Measurements from ENCODE around the gene SEMA6B. TPM values are rescaled to one million over a fixed set of nuclear protein-coding genes. Genes with fewer than 3 reads are reported as not detected.

The SEMA6B gene
- polyA plus RNA-seq, 1 donor, result 1.5 TPM

DNA sequence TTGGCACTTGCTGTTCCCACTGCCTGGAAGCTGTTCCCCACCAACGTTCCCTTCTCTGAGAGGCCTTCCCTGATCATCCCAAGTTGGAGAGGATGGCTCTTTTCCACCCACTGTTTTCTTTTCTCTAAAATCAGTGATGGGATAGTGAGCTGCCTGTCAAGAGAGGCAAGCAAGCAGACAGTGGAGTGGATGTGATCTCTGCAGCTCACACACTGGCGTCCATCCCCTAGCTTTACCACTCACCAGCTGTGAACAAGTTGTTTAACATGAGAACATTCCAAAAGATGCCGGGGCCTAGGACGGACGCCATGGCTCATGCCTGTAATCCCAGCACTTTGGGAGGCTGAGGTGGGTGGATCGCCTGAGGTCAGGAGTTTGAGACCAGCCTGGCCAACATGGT, 28.0 kb upstream of the SEMA6B start:
- DNase-seq, result no peak

DNA sequence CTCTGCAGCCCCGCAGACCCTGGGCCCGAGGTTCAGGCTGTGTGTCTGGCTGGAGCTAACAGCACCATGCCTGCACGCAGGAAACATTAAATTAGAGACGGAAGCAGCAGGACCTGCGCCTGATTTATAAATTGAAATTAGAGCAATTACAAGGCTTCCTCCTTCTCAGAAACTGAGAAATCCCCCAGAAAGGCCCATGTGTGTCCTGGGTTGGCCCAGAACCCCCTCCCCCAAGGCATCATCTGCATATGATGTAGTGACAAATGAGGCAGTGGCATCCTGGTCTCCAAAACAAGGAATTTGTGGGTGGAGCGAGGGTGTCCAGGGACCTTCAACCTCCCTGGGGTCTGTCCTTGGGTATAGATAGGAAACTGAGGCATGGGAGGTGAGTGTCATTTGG, 27.2 kb upstream of the SEMA6B start:
- no peak for DNase-seq

DNA sequence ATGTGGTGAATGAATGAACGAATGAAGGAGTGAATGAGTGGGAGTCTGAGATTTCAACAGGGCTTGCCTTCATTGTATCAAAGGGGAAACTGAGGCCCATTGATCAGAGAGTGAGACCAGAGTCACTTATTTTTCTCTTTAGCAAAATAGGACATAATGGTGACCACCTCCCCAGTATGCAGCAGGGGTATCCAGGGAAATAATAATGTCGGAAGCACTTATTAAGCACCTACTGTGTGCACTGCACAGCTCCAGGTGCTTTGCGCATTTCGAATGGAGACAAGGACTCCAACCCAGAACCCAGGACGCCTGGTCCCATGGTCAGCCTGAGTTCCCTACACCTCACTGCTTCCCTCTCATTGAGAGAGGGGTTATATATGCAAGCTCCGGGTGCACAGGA, 26.8 kb upstream of the SEMA6B start:
- DNase-seq, result no peak

DNA sequence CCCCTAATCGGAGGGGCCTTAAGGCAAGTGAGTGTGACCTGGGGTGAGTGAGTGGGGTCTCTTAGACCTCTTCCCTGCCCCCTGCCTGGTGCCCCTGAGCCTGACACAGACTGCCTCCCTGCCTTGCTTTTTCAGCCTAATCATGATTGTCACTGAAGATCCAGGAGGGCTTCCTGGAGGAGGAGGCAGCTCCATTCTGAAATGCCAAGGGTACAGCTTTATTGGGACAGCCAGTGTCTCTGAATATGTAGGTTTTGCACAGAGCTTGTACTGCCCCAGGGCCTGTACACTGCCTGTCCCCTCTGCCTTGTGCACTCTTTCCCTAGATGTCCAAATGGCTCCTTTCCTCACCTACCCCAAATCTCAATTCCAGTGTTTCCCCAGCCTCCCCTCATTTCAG, 26.1 kb upstream of the SEMA6B start:
- no peak for DNase-seq

DNA sequence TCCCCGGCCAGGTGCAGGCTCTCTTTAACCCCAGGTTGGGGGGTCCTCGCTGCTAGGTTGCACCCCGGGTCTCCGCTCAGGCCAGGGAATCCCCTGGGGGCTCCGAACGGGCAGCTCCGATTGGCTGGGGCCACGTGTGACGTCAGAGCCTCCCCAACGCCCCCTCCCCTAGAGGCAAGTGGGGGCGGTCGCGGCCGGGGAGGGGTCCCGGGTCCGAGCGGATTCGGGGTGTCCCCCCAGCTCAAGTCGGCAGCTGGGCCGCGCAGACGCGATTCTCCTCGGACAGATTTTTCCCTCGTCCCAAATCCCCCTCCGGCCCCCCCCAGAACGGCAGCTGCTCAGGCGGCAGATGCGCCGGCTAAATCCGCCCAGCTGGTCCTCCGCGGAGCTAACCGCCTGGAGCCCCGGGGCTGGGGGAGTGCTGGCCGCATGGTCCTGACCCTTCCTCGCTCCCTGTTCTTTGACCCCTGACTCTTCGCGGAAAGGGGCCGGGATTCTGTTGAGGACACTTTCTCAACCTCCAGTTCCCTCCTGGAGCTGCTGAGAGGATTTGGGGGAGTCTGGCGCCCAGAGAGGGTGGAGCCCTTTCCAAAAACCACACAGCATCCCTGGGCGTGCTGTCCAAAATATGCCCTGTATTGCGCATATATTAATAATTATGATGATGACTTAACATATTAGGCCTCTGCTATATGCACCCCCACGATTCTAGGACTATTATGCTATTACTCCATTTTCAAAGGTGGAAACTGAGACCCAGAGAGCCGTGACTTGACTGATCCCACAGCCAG, 25.4 kb upstream of the SEMA6B start:
- DNase-seq, result no peak

DNA sequence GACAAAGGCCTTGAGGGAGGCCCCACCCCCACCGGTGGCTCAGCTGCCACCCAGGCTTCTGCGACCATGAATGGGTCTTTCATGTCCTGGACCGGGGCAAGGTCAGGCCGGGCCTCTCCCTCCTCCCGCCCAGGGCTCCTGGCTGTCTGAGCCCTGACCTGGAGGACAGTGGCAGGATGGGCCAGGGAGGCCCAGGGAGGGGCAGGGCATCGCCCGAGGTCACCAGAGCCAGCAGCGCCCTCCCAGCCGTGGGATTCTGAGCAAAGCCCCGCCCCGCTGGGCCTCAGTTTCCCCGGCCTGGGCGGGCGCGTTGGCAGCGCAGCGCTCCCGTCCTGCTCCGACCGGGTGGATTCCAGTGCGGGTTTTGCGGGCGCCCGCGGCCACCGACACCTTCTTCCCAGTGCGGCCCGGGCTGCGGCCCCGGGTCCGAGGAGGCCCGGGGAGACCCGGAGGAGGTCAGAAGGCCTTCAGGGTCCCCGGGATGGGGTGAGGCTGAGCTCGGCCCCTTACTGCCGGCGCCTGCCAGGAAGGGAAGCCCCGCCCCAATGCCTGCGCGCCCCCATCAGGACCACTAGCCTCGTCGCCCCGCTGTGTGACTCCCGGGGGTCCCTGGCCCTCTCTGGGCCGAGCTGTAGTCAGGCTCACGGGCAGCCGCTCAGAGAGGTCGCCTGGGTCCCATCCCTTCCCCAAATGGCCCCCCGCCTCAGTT, 24.6 kb upstream of the SEMA6B start:
- no peak for DNase-seq

DNA sequence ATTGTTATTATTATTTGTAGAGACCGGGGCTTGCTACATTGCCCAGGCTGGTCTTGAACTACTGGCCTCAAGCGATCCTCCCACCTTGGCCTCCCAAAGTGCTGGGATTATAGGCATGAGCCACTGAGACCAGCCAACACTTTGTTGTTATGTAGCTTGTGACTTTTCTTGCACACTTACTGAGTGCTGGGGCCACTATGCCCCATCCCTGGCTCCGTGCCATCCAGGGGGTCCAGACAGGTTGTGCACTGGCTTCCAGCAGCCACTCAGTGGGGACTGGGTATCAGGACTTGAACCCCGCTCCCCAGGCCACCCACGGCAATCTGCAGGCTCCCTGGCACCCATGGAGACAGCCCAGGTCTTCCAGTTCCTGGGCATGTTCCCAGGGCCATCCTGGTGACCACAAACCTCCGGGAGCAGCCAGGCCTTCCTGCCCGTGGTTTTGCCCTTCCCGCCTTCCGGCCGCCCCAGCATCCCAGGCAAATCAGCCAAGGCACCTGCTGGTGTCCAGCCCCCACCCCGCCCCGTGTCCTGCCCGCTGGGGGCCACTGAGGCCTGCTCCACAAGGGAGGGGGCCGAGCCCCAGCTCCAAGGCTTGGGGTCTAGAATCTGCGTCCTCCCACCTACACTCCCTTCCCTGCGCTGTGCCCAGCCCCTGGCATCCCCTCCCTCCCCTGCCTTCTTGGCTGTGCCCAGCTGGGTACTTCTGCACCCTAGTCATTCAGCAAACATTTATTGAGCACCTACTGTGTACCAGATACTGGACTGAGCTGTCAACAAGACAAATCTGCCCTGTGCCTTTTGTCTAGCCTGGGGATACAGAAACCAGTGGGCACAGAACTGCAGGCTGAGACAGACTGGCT, 23.7 kb upstream of the SEMA6B start:
- no peak for DNase-seq

DNA sequence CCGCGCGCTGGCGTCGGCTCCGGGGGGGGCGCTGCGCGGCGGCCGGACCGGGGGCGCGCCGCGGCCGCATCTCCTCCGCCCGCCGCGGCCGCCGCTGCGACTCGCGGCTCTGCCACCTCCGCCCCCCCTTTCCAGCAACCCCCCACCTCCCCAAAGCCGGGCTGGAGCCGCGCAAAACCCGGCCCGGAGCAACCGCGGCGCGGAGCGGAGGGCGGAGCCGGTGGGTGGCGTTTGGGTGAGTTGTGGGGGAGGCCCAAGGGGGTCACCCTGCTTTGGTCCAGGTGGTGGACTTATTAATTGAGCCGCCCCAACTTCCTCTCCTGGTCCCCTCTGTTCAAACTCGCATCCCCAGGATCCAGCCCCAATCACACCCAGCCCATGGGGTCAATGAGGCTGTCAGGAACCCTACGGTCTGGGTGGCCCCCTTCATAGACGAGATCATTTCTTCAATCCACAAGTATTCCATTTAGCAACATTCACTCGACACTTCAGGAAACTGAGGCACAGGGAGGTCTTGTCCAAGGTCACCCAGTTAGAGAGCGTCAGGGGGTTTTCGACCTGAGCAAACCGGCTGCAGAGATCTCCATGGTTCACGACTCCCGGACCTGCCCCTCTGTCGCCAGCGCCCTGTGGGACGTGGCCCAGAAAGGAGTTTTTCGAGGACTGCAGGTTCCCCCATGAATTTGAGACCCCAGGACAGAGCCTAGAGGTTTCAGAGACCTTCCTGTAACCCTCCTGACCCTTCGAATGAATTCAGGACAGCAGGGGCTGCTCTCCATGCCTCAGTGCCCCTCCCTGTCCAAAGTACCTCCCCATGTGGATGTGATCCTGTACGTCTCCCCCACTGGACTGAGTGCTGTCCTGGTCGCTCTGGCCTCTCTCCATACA, 22.4 kb upstream of the SEMA6B start:
- DNase-seq, result no peak

DNA sequence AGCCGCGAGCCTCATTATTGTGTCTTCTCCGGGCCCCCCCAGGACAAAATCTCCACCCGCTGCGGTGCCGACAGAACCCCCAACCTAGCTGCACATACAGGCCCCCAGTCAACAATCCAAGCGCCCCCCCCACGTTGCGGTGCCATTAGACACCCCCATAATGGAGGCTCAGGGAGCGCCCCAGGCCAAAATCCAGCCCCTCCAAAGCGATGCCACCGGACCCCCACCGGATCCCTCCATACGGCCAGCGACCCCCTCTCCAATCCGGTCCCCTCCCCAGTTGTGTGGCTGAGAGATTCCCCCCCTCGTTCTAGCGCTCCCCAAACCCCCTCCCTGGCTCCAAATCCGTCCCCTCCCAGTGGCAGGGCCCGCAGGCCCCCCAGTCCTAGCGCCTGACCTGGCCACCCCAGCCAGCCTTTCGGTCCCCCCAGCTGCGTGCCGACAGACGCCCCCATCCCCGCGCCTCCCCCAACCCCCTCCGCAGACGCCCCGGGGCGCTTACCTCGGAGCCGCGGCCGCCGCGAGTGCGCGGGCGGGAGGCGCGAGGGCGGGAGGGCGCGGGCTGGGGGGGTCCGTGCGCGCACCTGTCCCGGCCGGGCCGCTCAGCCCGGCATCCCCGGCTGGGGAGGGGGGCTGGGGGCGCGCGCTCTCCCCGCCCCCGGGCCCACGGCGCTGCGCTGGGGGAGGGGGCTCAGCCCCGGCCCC, 21.6 kb upstream of the SEMA6B start:
- DNase-seq, result no peak

DNA sequence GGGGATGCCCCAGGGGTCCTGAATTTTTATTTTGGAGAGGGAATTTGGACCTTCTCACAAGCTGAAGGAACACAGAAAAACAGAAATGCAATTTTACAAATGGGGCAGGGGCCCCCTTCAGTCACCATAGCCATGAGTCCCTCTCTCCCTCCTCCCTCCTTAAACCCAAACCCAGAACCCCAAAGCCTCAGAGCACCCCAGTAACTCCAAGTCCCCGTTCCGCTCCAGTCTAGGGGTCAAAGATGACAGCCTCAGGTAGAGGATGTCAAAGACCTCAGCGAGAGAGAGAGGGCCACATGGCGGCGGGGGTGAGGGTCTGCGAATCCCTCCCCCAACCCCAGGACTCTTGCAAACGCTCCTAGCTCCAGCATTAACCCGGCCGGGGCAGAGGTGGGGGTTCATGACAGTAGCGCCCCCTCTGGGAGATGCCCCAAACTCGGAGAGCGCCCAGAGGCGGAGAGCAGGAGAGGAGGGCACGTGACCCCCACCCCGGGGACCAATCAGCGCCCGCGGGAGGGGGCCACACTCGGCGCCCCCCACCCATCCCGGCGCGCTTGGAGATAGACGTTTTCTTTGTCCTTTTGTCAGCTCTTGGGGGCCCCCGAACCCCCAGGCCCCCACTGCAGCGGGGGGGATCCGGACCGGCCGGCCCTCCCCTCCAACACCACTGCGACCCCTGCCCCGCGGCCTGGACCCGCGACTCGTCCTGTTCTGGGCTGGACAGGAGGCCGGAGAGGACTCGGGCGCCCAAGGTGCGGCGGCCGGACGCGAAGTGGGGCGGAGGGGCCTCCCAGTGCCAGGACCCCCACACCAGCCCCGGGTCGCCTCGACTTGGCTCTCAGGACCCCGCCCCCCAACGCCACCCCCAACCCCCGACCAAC, 20.8 kb upstream of the SEMA6B start:
- no peak for DNase-seq

DNA sequence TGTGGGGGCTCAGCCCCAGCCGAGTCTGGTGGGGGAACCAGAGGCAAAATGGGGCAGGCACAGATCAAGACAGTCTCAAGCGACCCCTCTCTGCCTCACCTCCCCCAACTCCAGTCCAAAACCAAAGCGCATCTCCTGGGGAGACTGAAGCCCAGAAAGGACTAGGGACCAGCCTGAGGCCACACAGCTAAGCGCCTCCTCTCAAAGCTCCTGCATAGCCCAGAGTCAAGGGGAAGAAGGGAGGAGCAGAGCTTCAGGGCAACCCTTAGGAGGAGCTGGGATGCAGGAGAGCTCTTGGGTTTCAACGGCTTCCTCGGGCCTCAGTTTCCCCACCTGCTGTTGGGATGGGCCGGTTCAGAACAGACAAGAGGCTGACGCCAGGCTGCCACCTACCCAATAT, 19.9 kb upstream of the SEMA6B start:
- no peak for DNase-seq

DNA sequence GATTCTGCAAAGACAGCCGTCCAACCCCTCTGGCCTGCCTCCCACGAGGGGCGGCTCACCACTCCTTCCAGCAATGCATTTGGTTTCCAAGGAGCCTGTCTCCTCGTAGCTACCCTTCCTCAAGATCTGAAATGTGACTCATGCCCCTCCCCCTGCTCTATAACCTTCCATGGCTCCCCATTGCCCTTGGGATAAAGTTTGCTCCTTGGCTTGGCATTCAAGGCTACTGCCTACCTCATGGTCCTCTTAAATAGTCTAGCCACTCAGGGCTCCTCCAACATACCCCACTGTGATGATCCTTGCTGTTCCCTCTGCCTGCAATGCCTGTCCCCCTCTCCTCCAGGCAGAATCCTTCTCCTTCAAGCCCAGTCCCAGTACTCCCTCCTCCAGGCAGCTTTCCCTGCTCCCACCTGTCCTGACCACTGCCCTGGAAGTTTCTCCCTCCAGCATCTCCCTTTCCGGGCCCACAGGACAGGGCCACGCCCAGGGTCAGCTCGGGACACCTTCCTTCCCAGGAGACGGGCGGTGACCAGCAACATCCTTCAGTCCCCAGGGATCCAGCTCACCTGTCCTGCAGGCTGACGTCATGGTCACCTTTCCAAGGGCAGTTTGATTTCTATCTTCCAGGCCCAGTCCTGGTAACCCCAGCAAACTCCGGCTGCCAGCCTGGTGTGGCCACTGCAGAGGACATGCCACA, 19.2 kb upstream of the SEMA6B start:
- DNase-seq, result no peak

DNA sequence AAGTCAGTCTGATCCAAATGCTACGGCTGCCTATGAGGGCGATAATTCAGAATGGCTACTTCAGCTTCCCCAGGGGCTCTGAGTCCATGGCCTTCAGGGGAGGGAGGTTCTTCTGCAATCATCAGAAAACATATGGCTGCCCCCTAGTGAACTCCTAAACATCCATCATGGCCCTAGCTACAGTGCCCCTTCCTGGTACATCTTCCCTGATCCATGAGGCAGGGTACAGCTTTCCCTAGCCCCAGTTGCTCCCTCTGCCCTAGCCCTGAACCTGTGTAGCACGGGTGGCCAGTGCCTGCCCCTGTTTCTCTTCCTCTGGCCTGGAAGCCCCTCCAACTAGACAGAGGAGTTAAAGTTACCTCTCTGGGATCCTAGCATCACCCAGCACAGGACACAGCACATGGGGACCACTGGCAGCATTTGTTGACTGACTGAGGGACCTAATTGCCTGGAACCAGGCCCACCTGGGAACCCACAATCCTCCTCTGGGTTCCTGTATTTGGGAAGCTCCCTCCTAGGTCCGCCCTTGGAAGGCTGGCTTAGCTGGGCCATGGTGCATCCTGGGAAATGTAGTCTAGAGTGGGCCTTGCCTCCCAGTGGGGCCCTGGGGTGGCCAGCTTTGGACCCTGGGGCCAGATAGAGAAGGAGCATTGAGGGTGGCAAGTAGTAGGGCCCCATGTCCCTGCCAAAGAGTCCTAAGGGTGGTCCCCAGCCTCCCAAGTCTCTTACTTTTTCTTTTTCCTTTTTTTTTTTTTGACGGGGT, 17.7 kb upstream of the SEMA6B start:
- no peak for DNase-seq

DNA sequence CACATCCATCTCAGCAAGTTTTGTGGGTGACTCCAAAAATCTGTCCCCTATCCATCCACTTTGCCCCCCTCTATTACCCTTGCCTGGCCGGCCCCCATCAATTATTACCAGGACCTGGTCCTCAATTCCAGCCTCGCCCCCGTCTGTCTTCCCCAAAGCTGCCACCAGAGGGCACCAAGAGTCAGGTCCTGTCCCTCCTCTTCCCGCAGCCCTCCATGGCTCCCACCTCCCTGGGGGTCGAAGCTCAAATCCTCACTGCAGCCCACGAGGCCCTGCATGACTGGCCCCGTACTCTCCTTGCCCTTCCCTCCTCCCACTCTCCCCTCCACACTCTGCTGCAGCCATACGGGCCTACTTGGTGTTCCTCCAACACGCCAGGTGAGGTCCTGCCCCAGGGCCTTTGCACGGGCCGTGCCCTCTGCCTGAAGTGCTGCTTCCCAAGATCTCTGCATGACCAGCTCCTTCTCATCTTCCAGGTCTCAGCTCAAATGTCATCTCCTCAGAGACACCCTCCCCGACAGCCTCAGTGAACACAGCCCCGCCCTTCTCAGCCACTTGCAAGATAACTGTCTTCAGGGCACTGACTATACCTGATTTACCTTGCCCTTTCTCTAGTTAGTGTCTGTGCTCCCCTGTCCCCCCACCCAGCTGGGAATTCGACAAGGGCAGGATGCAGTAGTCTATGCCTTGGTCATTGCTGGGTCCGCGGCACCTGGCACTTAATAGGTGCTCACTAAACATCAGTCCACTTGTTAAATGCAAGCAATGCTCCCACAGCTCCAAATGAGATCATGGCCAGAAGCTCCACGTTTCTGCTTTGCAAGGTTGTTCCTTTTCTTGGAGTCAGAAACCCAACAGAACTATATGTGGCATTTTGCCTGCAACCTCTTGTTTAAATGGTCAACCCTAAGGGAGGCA, 16.8 kb upstream of the SEMA6B start:
- DNase-seq, result no peak

DNA sequence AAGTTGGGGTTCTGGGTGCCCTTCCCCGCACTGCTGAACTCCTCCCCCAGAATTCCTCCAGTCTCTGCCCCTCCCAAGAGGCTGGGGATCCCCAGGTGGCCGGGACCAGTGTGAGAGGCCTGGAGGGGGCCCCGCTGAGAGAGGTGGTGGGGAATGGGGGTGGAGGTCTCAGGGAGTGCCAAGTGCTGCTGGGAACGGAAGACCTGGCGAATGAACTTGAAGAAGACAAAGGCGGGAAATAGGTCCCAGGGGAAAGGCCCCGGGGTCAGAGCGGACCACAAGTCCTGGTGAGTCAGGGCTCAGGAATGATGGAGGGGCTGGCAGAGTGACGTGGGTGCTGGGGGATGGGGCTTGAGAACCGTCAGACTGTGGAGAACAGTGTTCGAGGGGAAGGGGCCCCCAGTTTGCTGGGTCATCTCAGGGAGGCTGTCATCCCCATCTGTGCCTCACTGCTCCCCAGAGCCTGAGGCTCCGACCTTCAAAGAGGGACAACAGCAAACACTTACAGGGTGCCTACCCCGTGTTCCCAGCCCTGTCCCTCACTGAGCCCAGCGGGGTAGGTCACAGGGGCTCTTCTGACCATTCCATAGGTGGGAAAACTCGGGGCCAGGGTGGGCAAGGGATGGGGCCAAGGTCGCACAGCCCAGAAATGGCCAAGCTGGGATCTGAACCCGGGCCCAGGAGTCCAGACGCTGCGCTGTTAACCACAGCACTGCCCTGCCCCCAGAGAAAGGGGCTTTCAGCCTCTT, 16.0 kb upstream of the SEMA6B start:
- DNase-seq, result peak; percentile 68

DNA sequence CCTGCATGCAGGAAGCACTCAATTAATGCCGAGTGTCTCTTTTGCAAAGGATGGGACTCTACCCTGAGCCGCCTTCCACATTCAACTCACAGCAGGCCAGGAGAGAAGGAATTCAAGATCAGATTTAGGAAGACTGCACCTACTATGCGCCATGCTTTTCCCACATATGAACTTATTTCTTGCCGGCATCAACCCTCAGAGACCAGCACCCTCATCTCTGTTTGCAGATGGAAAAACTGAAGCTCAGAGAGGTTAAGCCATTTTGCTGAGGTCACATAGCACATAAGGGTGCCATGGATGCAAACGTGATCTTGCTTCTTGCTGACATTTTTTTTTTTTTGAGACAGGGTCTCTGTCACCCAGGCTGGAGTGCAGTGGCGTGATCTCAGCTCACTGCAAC, 14.2 kb upstream of the SEMA6B start:
- no peak for DNase-seq
